ENCODE results near the gene PRAF2.

DNA sequence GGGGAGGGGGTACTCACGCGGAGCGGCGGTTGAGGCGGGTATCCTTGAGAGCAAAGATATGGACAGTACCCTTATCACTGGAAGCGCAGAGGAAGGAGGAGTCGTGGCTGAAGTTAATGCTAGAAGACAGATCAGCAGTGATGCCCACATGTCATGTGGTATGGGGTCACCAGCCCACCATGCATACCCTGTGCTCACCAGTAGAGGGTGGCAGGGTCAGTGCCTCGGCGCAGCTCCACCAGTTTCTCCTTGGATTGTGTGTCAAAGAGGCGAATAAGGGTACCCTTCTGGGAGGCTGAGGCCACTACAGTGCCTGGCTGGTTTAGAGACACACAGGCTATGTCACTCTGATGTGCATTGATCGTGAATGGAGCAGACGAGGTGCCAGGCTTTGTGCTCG lies 1.5 kb upstream of the PRAF2 start:
- TF ChIP-seq EZH2 (IDR thresholded peaks at IDR 0.05): no peak
- no peak for TF ChIP-seq POLR2AphosphoS5 (IDR thresholded peaks at IDR 0.05; ENCODE audit: borderline replicate concordance, low read depth, low read length)
- TF ChIP-seq FOXP2 (optimal IDR thresholded peaks at IDR 0.05; ENCODE audit: control extremely low read depth, extremely low read length, insufficient read depth): no peak
